Measurements from ENCODE around the gene RICTOR. TPM values are rescaled to one million over a fixed set of nuclear protein-coding genes. Genes with fewer than 3 reads are reported as not detected.

The RICTOR gene
- total and polyA plus RNA-seq, 9 of the 15 experiments (the other 6 are each of a cell fraction or from before 2014, with no cell fraction given): 13.9 to 46.6 (median 22.6) TPM

- TF ChIP-seq REST (IDR thresholded peaks at IDR 0.05; ENCODE audit: borderline replicate concordance) (no peak), REST (CRISPR knock-in tag; IDR thresholded peaks at IDR 0.05; ENCODE audit: low read depth) (no peak), MTF1 (CRISPR knock-in tag; IDR thresholded peaks at IDR 0.05; ENCODE audit: borderline replicate concordance) (no peak), ZEB2 (IDR thresholded peaks at IDR 0.05) (no peak)
These were observed 94.7 kb downstream of the RICTOR start (continued) for GRCh38 chr5:38979535-38979934.
